T47D (cell line): ENCODE results near the gene CMA1.
A peak's percentile ranks its signal among the peaks of the same experiment; 100 is the strongest.
"Not testable (repeated sequence)": the region's sequence is repeated elsewhere in the genome, so short reads cannot be mapped to it uniquely, and the experiment has no call there.

Experiments
- DNase-seq, 2 experiments: peaks; one replicate each; pipeline versions ENCODE4 v3.0.0 to v3.0.0-alpha.2; 2011 to 2012; ENCODE audit warnings: low read depth in 1 of 2, low spot score in 1 of 2
- JUND ChIP-seq: IDR thresholded peaks from 2 replicates; pipeline ENCODE4 v1.6.1; 2012; ENCODE audit warnings: low read depth
- in situ Hi-C: cut with HindIII; loops from 2 replicates; pipeline ENCODE4 v1.10.0; 2016; ENCODE audit warnings: low sequenced_read_pairs, low pct_unique_long_range_greater_than_20kb

Gene CMA1, protein sequence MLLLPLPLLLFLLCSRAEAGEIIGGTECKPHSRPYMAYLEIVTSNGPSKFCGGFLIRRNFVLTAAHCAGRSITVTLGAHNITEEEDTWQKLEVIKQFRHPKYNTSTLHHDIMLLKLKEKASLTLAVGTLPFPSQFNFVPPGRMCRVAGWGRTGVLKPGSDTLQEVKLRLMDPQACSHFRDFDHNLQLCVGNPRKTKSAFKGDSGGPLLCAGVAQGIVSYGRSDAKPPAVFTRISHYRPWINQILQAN

DNA sequence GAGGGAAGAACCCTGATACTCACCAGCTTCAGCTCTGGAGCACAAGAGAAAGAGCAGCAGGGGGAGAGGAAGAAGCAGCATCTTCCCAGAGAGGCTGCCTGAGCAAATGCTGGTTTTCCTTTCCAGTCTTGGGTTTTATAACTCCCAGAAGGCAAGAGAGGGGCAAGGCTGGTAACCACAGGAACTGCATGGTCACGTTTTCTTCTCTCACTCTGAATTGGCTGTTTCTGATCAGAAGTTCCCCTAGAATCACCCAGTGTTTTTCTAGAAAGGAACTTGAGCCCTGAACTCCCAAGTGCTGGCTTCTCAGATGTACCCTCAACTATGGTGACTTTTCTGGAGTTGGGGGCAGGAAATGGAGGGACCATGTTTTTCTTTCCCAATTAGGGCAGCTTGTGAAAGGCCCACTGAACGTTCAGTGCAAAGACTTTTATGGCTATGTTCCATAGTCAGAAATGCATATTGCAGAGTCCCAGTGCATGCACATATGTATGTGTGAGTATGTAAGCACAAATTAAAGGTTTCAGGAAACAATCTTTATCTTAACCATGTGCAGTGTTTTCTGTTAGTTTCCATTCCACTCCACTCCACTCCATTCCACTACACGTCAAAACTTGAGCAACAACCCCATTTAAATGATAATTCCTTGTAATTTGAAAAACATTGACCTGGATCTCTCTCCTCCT, at the start of gene CMA1:
Gene CMA1, minus strand, starts transcription at position 111 of the 686 bp plus-strand sequence. Its CDS starts 30 bp downstream, at position 81.
- no peak for TF ChIP-seq JUND
- no peak for DNase-seq
- in situ Hi-C loops = no loop called here

DNA sequence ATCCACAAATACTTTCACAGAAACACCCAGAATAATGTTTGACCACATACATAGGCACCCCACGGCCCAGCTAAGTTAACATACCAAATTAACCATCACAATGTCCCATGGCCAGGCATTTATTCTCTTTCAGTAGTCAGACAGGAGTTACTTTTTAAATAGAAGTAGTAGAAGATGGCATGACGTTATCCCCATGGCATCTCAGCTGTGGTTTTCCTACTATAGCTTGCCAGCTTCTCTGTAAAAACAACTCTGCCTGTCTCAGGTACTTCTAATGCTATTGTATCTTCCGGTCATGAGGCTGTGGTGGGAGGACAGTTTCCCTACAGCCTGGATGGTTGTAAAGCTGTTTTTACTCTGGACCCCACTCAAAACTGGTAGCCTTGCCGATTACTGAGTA, 48.7 kb upstream of the CMA1 start:
- DNase-seq = peak; percentile 13 to 37
- in situ Hi-C loops = no loop called here
- no peak for TF ChIP-seq JUND

DNA sequence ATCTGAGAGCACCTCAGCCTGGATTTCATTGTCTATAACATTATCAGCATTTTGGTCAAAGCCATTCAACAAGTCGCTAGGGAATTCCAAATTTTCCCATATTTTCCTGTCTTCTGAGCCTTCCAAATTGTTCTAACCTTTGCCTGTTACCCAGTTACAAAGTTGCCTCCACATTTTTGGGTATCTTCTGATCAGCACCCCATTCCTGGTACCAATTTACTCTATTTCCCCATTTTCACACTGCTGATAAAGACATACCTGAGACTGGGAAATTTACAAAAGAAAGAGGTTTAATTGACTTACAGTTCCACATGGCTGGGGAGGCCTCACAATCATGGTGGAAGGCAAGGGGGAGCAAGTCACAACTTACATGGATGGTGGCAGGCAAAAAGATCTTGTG, 41.0 kb upstream of the CMA1 start:
- in situ Hi-C loops, DNase-seq: not testable (repeated sequence)

DNA sequence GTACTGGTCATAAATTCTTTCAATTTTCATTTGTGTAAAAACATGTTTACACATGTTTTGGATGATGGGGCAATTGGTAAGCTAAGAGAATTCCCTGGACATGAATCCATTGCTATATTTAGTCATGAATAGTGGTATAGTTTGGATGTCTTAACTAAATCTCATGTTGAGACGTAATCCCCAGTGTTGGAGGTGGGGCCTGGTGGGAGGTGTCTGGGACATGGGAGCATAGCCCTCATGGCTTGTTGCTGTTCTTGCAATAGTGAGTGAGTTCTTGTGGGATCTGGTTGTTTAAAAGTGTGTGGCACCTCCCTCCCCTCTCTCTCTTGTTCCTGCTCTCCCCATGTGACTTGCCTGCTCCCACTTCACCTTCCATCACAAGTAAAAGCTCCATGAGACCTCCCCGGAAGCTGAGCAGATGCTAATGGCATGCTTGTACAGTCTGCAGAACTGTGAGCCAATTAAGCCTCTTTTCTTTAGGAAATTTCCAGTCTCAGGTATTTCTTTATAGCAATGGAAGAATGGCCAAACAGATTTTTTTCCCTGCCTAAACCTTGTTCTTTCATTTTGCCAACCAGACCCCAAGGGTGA, 34.4 kb upstream of the CMA1 start:
- DNase-seq = no peak
- in situ Hi-C loops = no loop called here
- no peak for TF ChIP-seq JUND

DNA sequence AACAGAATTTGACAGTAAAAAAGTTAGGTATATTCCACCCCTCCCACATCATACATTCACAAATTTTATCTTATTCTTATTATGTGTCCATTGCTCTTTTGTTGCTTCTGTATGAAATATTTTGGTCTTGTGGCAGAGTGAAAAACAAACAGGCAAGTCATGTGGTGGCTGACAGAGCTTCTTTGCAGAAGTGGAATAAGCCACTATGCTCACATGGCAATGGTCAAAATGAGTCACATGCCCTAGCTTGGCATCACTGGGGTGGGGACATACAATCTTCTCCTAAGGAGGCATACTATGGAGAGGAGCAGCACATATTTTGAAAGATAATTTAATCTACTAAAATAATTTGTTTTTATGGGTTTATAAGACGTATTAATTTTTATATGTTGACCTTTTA, 27.7 kb upstream of the CMA1 start:
- TF ChIP-seq JUND = no peak
- in situ Hi-C loops = no loop called here
- DNase-seq = no peak

DNA sequence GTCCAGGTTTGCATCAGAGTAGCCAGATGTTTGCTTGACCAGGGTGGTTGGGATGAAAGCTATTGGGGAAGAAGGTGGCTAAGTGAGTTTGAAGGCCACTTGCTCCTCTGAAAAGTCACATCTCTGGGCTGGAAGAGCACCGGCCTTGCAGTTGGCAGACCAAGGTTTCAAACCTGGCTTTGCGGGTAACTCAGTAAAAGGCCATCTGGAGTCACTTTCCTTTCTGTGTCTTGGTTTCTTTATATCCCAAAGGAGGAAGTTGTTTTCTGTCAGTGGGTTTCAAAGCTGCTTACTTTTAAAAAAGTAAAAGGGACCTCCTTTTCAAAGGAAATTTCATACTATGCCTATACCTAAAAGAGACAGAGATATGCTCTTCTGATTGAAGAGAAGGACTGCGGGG, 26.2 kb upstream of the CMA1 start:
- in situ Hi-C loops = no loop called here

DNA sequence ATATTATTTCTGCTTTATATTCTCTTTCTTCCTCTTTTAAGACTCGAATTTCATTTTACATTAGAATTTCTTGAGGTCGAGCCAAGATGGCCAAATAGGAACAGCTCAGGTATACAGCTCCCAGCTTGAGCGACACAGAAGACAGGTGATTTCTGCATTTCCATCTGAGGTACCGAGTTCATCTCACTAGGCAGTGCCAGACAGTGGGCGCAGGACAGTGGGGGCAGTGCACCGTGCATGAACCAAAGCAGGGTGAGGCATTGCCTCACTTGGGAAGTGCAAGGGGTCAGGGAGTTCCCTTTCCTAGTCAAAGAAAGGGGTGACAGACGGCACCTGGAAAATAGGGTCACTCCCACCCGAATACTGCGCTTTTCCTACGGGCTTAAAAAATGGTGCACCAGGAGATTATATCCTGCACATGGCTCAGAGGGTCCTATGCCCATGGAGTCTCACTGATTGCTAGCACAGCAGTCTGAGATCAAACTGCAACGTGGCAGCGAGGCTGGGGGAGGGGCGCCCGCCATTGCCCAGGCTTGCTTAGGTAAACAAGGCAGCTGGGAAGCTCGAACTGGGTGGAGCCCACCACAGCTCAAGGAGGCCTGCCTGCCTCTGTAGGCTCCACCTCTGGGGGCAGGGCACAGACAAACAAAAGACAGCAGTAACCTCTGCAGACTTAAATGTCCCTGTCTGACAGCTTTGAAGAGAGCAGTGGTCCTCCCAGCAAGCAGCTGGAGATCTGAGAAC, 18.0 kb upstream of the CMA1 start:
- DNase-seq, in situ Hi-C loops: not testable (repeated sequence)

More for the DNA sequence above, 26.2 kb upstream of the CMA1 start:
- TF ChIP-seq JUND = no peak
- no peak for DNase-seq

DNA sequence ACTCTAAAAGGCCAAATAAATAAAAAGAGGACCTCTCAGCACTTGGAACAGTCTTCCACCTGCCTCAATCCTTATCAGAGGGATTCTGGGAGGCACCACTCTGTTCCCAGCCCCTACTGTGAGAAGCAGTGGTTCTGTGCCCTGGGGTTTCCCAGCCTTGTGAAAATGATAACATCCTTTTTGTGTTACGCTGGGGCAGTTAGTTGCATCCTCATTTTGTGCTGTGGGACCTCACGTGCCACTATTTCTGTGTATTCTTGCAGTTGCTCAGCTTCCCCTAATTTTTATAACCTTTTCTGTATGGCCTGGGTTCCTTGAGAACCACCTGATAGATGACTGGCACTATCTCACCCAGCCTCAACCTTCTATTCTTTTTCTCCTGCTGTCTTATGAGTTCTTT, 10.8 kb upstream of the CMA1 start:
- TF ChIP-seq JUND = no peak
- DNase-seq = no peak
- in situ Hi-C loops = no loop called here

DNA sequence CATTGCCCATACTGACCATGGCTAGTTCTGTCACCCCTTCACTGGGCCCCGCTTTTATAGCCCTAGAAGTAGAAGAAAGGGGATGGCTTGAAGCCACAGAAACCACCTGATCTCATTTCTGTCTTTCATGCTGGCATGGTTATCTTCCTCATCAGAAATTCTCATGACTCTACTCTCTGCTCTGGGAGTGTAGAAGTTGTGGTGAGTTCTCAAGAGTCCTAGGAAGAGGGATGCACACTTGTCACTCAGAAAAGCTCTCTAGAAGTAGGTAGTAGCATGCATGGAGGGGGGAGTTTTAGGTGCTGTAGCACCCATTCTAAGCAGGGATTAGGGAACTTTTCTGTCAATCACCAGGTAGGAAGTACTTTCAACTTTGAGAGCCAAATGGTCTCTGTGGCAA, 6.1 kb upstream of the CMA1 start:
- no peak for TF ChIP-seq JUND
- DNase-seq = no peak
- in situ Hi-C loops = no loop called here

DNA sequence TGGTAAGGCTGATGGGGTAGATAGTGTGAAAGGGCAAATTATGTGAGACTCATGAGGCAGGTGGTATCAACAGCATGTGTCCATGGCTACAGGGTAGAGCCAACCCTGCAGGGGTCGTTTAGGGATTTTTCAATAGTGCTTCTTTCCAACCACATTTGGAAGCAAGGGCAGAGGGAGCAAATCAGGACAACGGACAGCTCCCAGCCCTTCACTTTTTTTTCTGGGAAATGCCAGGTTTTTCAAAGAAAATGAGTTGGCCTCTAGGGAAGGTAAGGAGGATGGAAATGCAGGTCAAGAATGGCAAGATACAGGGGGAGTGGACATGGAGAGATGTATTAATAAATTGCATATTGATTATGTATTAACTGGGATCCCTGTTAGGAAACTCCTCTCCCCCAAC, 4.9 kb upstream of the CMA1 start:
- no peak for DNase-seq

DNA sequence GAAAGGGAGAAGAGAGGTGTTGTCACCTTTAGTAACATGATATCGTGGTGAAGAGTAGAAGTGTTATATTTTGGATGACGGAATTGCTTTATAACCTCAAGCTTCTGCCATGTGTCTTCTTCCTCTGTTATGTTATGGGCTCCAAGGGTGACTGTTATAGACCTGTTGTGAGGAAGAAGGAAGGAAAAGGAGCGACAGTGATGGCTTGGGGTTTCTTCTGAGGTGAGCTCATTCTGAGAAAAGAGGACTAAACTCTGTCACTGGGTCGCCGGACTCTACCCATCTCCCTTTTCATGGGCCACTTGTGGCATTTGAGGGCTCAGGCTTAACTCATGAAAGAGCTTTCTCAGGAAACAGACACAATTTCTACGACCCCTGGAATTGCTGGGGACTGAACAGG, 1.6 kb downstream of the CMA1 start:
- no peak for TF ChIP-seq JUND
- in situ Hi-C loops = no loop called here
- DNase-seq = no peak

More for the DNA sequence above, 4.9 kb upstream of the CMA1 start:
- in situ Hi-C loops = no loop called here
- no peak for TF ChIP-seq JUND

DNA sequence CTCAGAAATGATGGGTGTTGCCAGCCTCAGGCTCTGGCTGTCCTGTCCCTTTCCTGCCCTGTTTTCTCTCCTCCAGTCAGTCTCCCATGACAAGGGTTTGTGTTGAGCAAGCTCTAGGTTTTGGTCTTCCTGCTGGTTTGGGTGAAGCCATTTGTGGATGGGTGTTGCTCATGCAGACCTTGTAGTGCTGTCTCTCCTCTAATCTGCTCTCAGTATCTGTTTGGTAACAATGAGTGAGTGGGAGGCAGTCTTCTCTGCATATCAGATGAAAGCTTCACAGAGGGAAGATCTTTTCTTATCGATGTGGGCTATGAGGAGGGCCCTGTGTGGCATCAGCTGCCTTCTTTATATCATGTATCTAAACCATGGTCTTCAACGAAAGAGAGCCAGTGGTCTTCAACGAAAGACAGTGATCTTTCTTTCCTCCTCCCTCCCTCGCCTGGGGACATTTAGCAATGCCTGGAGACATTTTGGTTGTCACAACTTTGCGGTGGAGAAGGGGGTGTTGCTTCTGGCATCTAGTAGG, 3.6 kb downstream of the CMA1 start:
- no peak for TF ChIP-seq JUND
- no peak for DNase-seq
- in situ Hi-C loops = no loop called here

DNA sequence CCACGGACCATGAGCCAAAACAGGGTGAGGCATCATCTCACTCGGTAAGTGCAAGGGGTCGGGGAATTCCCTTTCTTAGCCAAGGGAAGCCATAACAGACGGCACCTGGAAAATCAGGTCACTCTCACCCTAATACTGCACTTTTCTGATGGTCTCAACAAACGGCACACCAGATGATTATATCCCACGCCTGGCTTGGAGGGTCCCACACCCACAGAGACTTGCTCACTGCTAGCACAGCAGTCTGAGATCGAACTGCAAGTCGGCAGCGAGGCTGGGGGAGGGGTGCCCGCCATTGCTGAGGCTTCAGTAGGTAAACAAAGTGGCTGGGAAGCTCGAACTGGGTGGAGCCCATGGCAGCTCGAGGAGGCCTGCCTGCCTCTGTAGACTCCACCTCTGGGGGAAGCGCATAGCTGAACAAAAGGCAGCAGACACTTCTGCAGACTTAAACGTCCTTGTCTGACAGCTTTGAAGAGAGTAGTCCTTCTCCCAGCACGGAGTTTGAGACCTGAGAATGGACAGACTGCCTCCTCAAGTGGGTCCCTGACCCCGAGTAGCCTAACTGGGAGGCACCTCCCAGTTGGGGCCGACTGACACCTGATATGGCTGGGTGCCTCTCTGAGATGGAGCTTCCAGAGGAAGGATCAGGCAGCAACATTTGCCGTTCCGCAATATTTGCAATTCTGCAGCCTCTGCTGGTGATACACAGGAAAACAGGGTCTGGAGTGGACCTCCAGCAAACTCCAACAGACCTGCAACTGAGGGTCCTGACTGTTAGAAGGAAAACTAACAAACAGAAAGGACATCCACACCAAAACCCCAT, 16.3 kb downstream of the CMA1 start:
- in situ Hi-C loops = not testable (repeated sequence)

More for the DNA sequence above, 16.3 kb downstream of the CMA1 start:
- DNase-seq = not testable (repeated sequence)
